K562 (cell line): Measurements from ENCODE around the gene DENND1A. TPM values are rescaled to one million over a fixed set of nuclear protein-coding genes. Genes with fewer than 3 reads are reported as not detected.

Source experiments
- CGGBP1 ChIP-seq: fragments of 250-450 bp; sonication (Bioruptor Pico); IDR thresholded peaks from 2 replicates; pipeline ENCODE4 v1.9.0; 2021; ENCODE audit warnings: mild to moderate bottlenecking
- FOXA3 ChIP-seq, 2 experiments: fragments of 450-650 bp in 1 of 2; sonication (generic) in 1 of 2; formaldehyde crosslinking; IDR thresholded peaks in 1 of 2; conservative IDR thresholded peaks in 1 of 2; 2 replicates each; pipeline versions ENCODE4 v1.4.0 to v1.8.0; 2020 to 2022; ENCODE audit warnings: mild to moderate bottlenecking in 2 of 2, missing genetic modification reagents in 1 of 2
- GTF3C2 ChIP-seq: IDR thresholded peaks from 3 replicates; pipeline ENCODE4 v1.6.1; 2011; ENCODE audit warnings: borderline replicate concordance, mild to moderate bottlenecking, moderate library complexity; ENCODE audit not compliant: insufficient read length; ENCODE audit errors: extremely low read depth
- HCFC1 ChIP-seq: IDR thresholded peaks from 2 replicates; pipeline ENCODE4 v1.6.1; 2012; ENCODE audit warnings: low read depth, low read length, improper control_type of control experiment
- MCM2 ChIP-seq: fragments of 450-650 bp; IDR thresholded peaks from 2 replicates; pipeline ENCODE4 v1.6.1; 2017; ENCODE audit warnings: low read depth, mild to moderate bottlenecking
- NFIX ChIP-seq: fragments of 250-450 bp; sonication (Bioruptor Pico); IDR thresholded peaks from 2 replicates; pipeline ENCODE4 v1.4.0; 2020; ENCODE audit warnings: low read depth, mild to moderate bottlenecking, moderate library complexity
- XRCC4 ChIP-seq: IDR thresholded peaks from one replicate; pipeline ENCODE4 v1.6.1; 2011; ENCODE audit not compliant: insufficient read depth, insufficient read length; ENCODE audit errors: extremely low read depth
- ZBTB2 ChIP-seq: fragments of 450-650 bp; IDR thresholded peaks from 2 replicates; pipeline ENCODE4 v1.6.1; 2016; ENCODE audit warnings: antibody characterized with exemption
- ZBTB33 ChIP-seq: sonication (generic); formaldehyde crosslinking; IDR thresholded peaks from 2 replicates; pipeline ENCODE4 v1.8.1; 2023; ENCODE audit warnings: mild to moderate bottlenecking, missing genetic modification reagents
- polyA plus RNA-seq, 8 experiments: library from polyadenylated mRNA; depleted of rRNA in 4 of 8; stranded (reverse) in 5 of 8; unstranded in 3 of 8; fragments of >200 nt; fragmentation: Nextera tagmentation in 2 of 8; fragmentation: Illumina TruSeq in 1 of 8; extraction: Ambion mirVana in 2 of 8; extraction: Trizol in 1 of 8; gene quantifications; 2 replicates each; pipeline versions ENCODE4 v1.2.1 to v1.2.3, GENCODE V29; 2011 to 2014; ENCODE audit warnings: inconsistent platforms in 1 of 8, missing spikeins in 1 of 8
- total RNA-seq, 7 experiments: library from RNA; depleted of rRNA in 6 of 7; stranded (reverse); fragments of >200 nt in 6 of 7; fragmentation: Illumina TruSeq in 2 of 7; extraction: Trizol in 2 of 7; gene quantifications; 2 replicates each; pipeline versions ENCODE4 v1.2.1 to v1.2.3, GENCODE V29; 2011 to 2021; ENCODE audit warnings: low replicate concordance in 1 of 7

DENND1A gene
- total and polyA plus RNA-seq, 9 of the 15 experiments (the other 6 are each of a cell fraction or from before 2014, with no cell fraction given), result 7.6 to 29.5 (median 15.7) TPM

- TF ChIP-seq GTF3C2 (no peak), ZBTB33 (0 out of 2 replicates have a peak, but pooled peaks have one; percentile 33), CGGBP1 (CRISPR knock-in tag) (no peak), ZBTB2 (no peak), NFIX (CRISPR knock-in tag) (no peak), FOXA3 (CRISPR knock-in tag; conservative IDR thresholded peaks at IDR 0.05 in 1 of 2, IDR thresholded peaks at IDR 0.05 in 1 of 2) (peak in 1 of 2 experiments; percentile 52; a peak in 1 of 4 replicates), XRCC4 (no peak), HCFC1 (no peak), MCM2 (no peak)
These were observed 552.5 kb downstream of the DENND1A start (continued) for GRCh38 chr9:123377211-123377971.
